ENCODE data around the gene INPP5E.
A peak's percentile ranks its signal among the peaks of the same experiment; 100 is the strongest.

Gene INPP5E

GRCh38 chr9:136486823-136487620 is 47.4 kb upstream of the INPP5E start:
- H4K20me1 ChIP-seq (ENCODE audit: control insufficient read depth, insufficient read depth, low read depth, low read length): peaks cover 10% of the 10 kb centered on the region; the same call in 1 of the 2 replicates

GRCh38 chr9:136486131-136486530 is 46.5 kb upstream of the INPP5E start:
- no peaks in the 10 kb centered on the region for H3K9me3 ChIP-seq (ENCODE audit: control insufficient read depth, insufficient read depth, low read length)
- H3K79me2 ChIP-seq (ENCODE audit: control insufficient read depth, low read length): peaks cover 18% of the 10 kb centered on the region
- peaks cover 7% of the 10 kb centered on the region for H3K36me3 ChIP-seq (ENCODE audit: control insufficient read depth, low read length)
- no peak overlapping the region for H3K4me2 ChIP-seq (ENCODE audit: low read length)
- no peaks in the 10 kb centered on the region for H3K9me2 ChIP-seq (replicated peaks; ENCODE audit: control insufficient read depth, low read length)
- no peak for TF ChIP-seq EZH2phosphoT487 (IDR thresholded peaks at IDR 0.05; ENCODE audit: borderline replicate concordance, low read length)
- TF ChIP-seq CTCF (IDR thresholded peaks at IDR 0.05; ENCODE audit: low read depth, low read length, poor library complexity, severe bottlenecking): no peak
- no peak overlapping the region for H3K27ac ChIP-seq (ENCODE audit: low read depth, low read length)
- H4K20me1 ChIP-seq (ENCODE audit: control insufficient read depth, insufficient read depth, low read depth, low read length): peaks cover 16% of the 10 kb centered on the region; the same call in 1 of the 2 replicates
- no peaks in the 10 kb centered on the region for H3F3A ChIP-seq (ENCODE audit: control insufficient read depth, insufficient read depth)
- no peak overlapping the region for H3K4me3 ChIP-seq (ENCODE audit: low read length)
- peaks cover 20% of the 10 kb centered on the region for H3K4me1 ChIP-seq (ENCODE audit: control insufficient read depth, low read length)
- no peaks in the 10 kb centered on the region for H3K27me3 ChIP-seq (ENCODE audit: control insufficient read depth, low read length)

More at GRCh38 chr9:136486823-136487620, 47.4 kb upstream of the INPP5E start:
- TF ChIP-seq CTCF (IDR thresholded peaks at IDR 0.05; ENCODE audit: low read depth, low read length, poor library complexity, severe bottlenecking): no peak
- TF ChIP-seq EZH2phosphoT487 (IDR thresholded peaks at IDR 0.05; ENCODE audit: borderline replicate concordance, low read length): no peak
- Histone ChIP-seq H3K4me3 (ENCODE audit: low read length) (no peak overlapping the region), H3K9me2 (replicated peaks; ENCODE audit: control insufficient read depth, low read length) (no peaks in the 10 kb centered on the region), H3K4me1 (ENCODE audit: control insufficient read depth, low read length) (peaks cover 13% of the 10 kb centered on the region), H3K4me2 (ENCODE audit: low read length) (no peak overlapping the region), H3K36me3 (ENCODE audit: control insufficient read depth, low read length) (peaks cover 7% of the 10 kb centered on the region), H3K27me3 (ENCODE audit: control insufficient read depth, low read length) (no peaks in the 10 kb centered on the region), H3K79me2 (ENCODE audit: control insufficient read depth, low read length) (peaks cover 9% of the 10 kb centered on the region), H3K9me3 (ENCODE audit: control insufficient read depth, insufficient read depth, low read length) (no peaks in the 10 kb centered on the region), H3F3A (ENCODE audit: control insufficient read depth, insufficient read depth) (no peaks in the 10 kb centered on the region), H3K27ac (ENCODE audit: low read depth, low read length) (no peak overlapping the region)

- H3K4me1 ChIP-seq (ENCODE audit: control insufficient read depth, low read length): peaks cover 20% of the 10 kb centered on the region
- no peaks in the 10 kb centered on the region for H3K27me3 ChIP-seq (ENCODE audit: control insufficient read depth, low read length)
- H3K79me2 ChIP-seq (ENCODE audit: control insufficient read depth, low read length): peaks cover 25% of the 10 kb centered on the region
- H3K9me3 ChIP-seq (ENCODE audit: control insufficient read depth, insufficient read depth, low read length): no peaks in the 10 kb centered on the region
- peak overlapping the region; percentile 96; the same call in 1 of the 2 replicates for H3K4me2 ChIP-seq (ENCODE audit: low read length)
- H3F3A ChIP-seq (ENCODE audit: control insufficient read depth, insufficient read depth): no peaks in the 10 kb centered on the region
- peaks cover 16% of the 10 kb centered on the region; the same call in 1 of the 2 replicates for H4K20me1 ChIP-seq (ENCODE audit: control insufficient read depth, insufficient read depth, low read depth, low read length)
- TF ChIP-seq CTCF (IDR thresholded peaks at IDR 0.05; ENCODE audit: low read depth, low read length, poor library complexity, severe bottlenecking): peak; percentile 85
- no peak for TF ChIP-seq EZH2phosphoT487 (IDR thresholded peaks at IDR 0.05; ENCODE audit: borderline replicate concordance, low read length)
- no peaks in the 10 kb centered on the region for H3K9me2 ChIP-seq (replicated peaks; ENCODE audit: control insufficient read depth, low read length)
- H3K36me3 ChIP-seq (ENCODE audit: control insufficient read depth, low read length): peaks cover 7% of the 10 kb centered on the region
- H3K4me3 ChIP-seq (ENCODE audit: low read length): no peak overlapping the region
- H3K27ac ChIP-seq (ENCODE audit: low read depth, low read length): no peak overlapping the region
These were observed 45.7 kb upstream of the INPP5E start for GRCh38 chr9:136485049-136486045.
